GM21367 (cell line): Measurements from ENCODE around the gene PLEK.

Source experiments
- ATAC-seq: cut with Tn5 transposase; IDR thresholded peaks from one replicate; pipeline ENCODE4 v1.9.1; 2021; ENCODE audit not compliant: unreplicated experiment

PLEK gene

DNA sequence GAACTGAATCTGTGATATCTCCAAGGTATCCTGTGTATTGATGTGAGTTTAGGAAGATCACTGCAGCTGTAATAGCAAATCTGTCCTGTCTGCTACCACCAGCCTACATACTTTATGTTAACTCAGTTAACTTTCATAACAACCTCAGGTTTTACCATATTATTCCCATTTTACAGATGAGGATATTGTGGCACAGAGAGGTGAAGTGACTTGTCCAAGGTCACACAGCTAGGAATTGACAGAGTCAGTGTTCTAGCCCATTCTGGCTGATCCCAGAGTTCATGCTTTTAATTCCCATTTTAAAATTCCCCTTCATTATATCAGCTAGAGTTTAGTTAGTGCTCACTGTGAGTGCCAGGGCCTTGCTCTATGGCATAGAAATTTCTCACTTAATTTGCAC lies 49.4 kb downstream of the PLEK start:
- ATAC-seq = no peak

DNA sequence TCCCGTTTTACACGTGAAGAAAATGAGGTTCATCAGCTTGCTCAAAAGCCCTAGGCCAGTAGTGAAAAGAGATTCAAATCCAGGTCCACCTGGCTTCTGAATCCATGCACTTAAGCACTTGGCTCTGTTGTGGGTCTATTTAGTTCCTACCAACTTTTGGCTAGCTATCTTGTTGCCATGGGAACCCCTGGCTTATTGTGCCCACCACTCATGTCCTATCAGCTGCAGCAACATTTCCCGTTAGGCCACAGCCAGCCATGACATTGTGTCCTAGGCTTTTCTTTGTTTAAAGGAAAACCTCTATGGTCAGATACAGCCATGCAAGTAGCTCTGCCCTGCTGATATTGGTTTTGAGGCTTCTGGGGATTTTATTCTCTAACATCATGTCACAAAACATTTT lies 49.8 kb downstream of the PLEK start:
- no peak for ATAC-seq

- no peak for ATAC-seq
Observed at GRCh38 chr2:68415521-68415920, 50.4 kb downstream of the PLEK start.

- ATAC-seq = no peak
Observed at GRCh38 chr2:68416081-68416675, 51.1 kb downstream of the PLEK start.

GRCh38 chr2:68417926-68418325 lies 52.8 kb downstream of the PLEK start:
- peak; percentile 49 for ATAC-seq

- no peak for ATAC-seq
Observed at GRCh38 chr2:68418419-68418818, 53.3 kb downstream of the PLEK start.

DNA sequence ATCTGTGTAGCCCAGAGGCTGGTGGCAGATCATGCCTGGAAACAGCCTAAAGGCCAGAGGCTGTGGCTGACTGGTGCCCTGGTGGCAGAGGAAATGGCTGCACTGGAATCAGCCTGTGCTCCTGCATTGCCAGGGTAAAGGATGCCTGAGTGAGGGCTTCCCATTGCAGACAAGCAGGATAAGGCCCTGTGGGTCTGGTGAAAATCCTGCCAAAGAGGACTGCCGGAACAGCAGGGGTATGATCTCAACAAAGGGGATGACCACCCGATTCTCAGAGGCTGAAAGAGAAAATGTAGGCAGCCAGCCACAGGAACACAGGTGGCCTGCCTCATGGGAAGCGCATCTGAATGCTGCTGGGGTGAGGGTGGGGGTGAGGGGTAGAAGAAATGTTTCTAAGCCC lies 53.8 kb downstream of the PLEK start:
- ATAC-seq = no peak

DNA sequence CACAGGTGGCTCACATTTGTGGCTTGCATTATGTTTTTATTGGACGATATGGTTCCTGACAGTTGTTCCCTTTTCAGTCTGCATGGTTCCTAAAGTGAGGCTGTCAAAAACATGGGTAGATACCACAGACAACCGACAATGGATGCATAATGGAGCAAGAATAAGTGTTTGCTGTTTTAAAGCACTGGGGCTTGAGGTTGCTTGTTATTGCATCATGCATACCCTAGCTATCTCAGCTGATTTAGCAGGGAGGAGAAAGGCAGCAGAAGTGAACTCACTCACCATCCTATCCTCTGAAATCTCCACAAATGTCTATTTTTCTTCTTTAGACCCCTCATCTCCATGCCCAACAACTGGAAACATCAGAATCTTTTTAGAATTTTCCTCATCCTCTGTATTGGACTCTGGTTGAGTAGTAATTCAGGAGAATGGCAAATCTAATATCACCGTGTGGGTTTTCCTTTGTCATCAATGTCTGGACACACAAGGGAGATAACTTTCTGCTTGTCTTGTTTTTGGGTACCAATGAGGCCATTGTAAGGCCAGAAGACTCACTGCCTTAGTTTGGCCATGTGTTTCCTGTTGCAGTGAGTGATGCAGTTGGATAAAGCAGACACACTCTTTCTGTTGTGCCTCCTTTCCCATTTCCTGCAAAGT lies 55.3 kb downstream of the PLEK start:
- ATAC-seq = no peak

GRCh38 chr2:68423966-68424650 lies 59.0 kb downstream of the PLEK start:
- ATAC-seq = peak; percentile 63

- no peak for ATAC-seq
Observed at GRCh38 chr2:68425503-68425902, 60.4 kb downstream of the PLEK start.

GRCh38 chr2:68426446-68426845 lies 61.4 kb downstream of the PLEK start:
- no peak for ATAC-seq

GRCh38 chr2:68426848-68427579 lies 61.9 kb downstream of the PLEK start:
- no peak for ATAC-seq

GRCh38 chr2:68428126-68428525 lies 63.0 kb downstream of the PLEK start:
- no peak for ATAC-seq

GRCh38 chr2:68428746-68429145 lies 63.7 kb downstream of the PLEK start:
- no peak for ATAC-seq

GRCh38 chr2:68429311-68429826 lies 64.3 kb downstream of the PLEK start:
- no peak for ATAC-seq

- ATAC-seq = no peak
Observed at GRCh38 chr2:68431316-68431972, 66.4 kb downstream of the PLEK start.

DNA sequence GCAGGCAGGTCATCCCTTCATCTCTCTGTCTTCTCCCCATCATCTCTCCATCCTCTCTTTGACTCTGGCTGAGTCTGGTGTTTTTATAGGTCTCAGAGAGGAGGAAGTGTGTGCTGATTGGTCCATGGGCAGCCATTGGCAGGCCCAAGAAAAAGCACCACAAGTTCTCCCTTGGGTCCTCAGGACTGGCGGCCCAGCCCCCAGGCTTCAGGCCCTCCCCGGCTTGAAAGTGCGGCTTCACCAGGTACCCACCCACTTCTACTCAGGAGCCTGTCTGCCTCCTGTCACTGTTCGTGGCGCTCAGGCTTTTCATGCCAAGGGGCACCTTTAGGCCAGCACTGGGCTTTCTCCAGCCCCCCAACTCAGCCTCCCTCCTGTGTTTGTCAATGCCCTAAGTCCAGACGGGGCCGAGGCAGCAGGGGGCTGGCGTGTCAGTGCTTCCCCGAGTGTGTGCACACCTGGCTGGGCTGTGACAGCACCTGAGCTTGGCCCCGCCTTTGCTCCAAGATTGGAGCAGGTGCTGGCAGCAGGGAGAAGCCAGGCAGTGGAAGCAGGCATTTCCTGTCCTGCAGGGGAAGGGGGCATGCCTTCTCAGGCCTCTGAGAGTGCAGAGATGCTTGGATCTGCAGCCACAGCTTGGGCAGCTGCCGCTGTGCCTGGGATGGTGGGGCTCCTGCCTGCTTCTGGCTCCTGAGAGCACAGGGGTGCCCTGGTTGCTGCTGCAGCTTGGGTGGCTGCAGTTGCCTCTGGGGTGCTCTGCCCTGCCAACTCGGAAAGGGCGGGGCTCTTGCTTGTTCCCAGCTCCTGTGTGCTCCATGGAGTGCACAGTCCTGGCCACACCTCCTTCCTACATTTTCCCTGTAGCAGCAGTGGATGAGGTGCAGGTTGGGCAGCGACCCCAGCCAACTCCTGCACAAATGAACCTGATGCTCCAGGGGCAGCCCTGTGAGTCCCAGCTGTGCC lies 67.9 kb downstream of the PLEK start:
- no peak for ATAC-seq

DNA sequence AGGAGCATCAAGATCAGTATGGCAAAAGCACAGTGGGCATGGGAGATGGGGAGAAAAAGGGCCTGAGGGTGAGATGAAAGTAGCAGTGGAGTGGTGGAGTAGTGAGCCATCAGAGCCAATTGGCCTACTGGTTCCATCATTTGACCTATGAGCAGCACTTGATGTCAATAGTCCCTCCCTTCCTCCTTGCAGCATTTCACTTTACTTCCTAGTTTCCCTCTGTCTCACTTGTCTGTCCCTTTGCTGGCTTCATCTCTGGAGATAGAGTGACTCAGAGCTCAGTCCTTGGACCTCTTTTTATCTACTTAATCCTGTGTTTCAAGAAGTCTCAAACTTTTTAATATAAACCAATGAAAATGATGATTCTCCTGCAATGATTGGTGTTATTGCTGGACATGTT lies 69.9 kb downstream of the PLEK start:
- no peak for ATAC-seq

GRCh38 chr2:68435615-68436014 lies 70.5 kb downstream of the PLEK start:
- no peak for ATAC-seq

DNA sequence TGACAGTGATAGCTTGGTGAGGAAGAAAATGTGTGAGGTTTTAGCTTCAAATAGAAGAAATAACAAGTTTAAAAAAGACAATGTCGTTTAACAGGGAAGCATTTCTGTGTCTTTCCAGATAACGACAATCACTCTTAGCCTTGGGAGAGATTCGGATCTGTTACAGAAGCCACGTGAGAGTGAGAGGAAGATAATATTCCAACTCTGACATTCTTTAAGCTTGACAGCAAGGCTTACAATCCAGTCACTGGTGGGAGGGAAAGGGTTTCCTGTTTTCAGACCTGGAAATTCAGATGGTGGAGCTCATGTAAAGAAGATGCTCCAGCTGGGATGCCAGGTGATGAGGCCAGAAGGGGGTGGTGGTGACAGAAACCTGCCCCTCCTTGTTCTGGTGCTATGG lies 71.2 kb downstream of the PLEK start:
- no peak for ATAC-seq
